C4-2B (cell line): ENCODE results near the gene EFNA3.

Source experiments
- H3K27ac ChIP-seq: fragments of 450-650 bp; 2 replicates; pipeline ENCODE4 v1.5.1; 2017
- CTCF ChIP-seq: fragments of 450-650 bp; conservative IDR thresholded peaks from 2 replicates; pipeline ENCODE4 v1.5.1; 2017; ENCODE audit warnings: mild to moderate bottlenecking
- ZFX ChIP-seq: fragments of 450-650 bp; IDR thresholded peaks from 2 replicates; pipeline ENCODE4 v1.6.1; 2017

EFNA3 gene

GRCh38 chr1:155082301-155083051 is 3.8 kb downstream of the EFNA3 start:
- H3K27ac ChIP-seq, result peak overlapping the region; percentile 82
- TF ChIP-seq ZFX (no peak), CTCF (no peak)

- TF ChIP-seq ZFX (no peak), CTCF (no peak)
- peak overlapping the region; percentile 82 for H3K27ac ChIP-seq
Measured at GRCh38 chr1:155083052-155083541, 4.5 kb downstream of the EFNA3 start.

- H3K27ac ChIP-seq, result peak overlapping the region; percentile 82
- TF ChIP-seq CTCF, result no peak
- TF ChIP-seq ZFX, result no peak
Measured at GRCh38 chr1:155083865-155084721, 5.5 kb downstream of the EFNA3 start.

- TF ChIP-seq ZFX, result no peak
- peak; percentile 95 for TF ChIP-seq CTCF
- peak overlapping the region; percentile 82 for H3K27ac ChIP-seq
Measured at GRCh38 chr1:155084722-155085503, 6.3 kb downstream of the EFNA3 start.

GRCh38 chr1:155085504-155086127 is 7.0 kb downstream of the EFNA3 start:
- peak overlapping the region; percentile 82 for H3K27ac ChIP-seq

More at GRCh38 chr1:155085504-155086127, 7.0 kb downstream of the EFNA3 start:
- TF ChIP-seq CTCF (no peak), ZFX (no peak)
